ENCODE results near the gene SYPL1.

SYPL1 gene

GRCh38 chr7:106050002-106050745 is 61.9 kb downstream of the SYPL1 start:
- no peak for DNase-seq (ENCODE audit: low spot score)

GRCh38 chr7:106049139-106049752 is 62.9 kb downstream of the SYPL1 start:
- no peak for DNase-seq (ENCODE audit: low spot score)

- no peak for DNase-seq (ENCODE audit: low spot score)
These were observed 63.4 kb downstream of the SYPL1 start for GRCh38 chr7:106048706-106049020.

- no peak for DNase-seq (ENCODE audit: low spot score)
These were observed 64.0 kb downstream of the SYPL1 start for GRCh38 chr7:106047818-106048705.

- DNase-seq (ENCODE audit: low spot score) = no peak
These were observed 64.9 kb downstream of the SYPL1 start for GRCh38 chr7:106047184-106047583.

- no peak for DNase-seq (ENCODE audit: low spot score)
These were observed 66.5 kb downstream of the SYPL1 start for GRCh38 chr7:106045586-106045985.

- no peak for DNase-seq (ENCODE audit: low spot score)
These were observed 67.0 kb downstream of the SYPL1 start for GRCh38 chr7:106045139-106045538.

- no peak for DNase-seq (ENCODE audit: low spot score)
These were observed 69.9 kb downstream of the SYPL1 start for GRCh38 chr7:106042196-106042611.

- peak; percentile 31 for DNase-seq (ENCODE audit: low spot score)
These were observed 70.9 kb downstream of the SYPL1 start for GRCh38 chr7:106041140-106041717.

All from activated CD4-positive, alpha-beta T cell treated with anti-CD3 and anti-CD28 coated beads, Interleukin-2, Interleukin-4, amounts not matched to agents 100 ng/mL and 50 ng/mL, durations not matched to agents 16 hours and 8 hours (primary cell).